Upper lobe of left lung (tissue), 4 donors: Measurements from ENCODE around the gene RAB25.

Source experiments
- EP300 ChIP-seq, 4 donors: sonication (generic); formaldehyde crosslinking; IDR thresholded peaks; one replicate each; pipeline ENCODE4 v1.5.1; 2017; ENCODE audit warnings: antibody characterized with exemption in 4 of 4, control low read depth in 2 of 4
- POLR2A ChIP-seq, 4 donors: fragments of 450-650 bp; IDR thresholded peaks; one replicate each; pipeline ENCODE4 v1.5.1; 2016 to 2017; ENCODE audit warnings: antibody characterized with exemption in 4 of 4, mild to moderate bottlenecking in 2 of 4
- POLR2AphosphoS5 ChIP-seq, 2 donors: sonication (generic); formaldehyde crosslinking; IDR thresholded peaks; one replicate each; pipeline ENCODE4 v1.5.1; 2017; ENCODE audit warnings: antibody characterized with exemption in 2 of 2
- TF ChIP-seq, protein P1 (sequence below), 6 experiments: fragments of 450-650 bp in 4 of 6; fragments of 200-600 bp in 2 of 6; sonication (generic) in 2 of 6; IDR thresholded peaks; one replicate each; pipeline ENCODE4 v1.5.1; 2016 to 2019; ENCODE audit warnings: antibody characterized with exemption in 6 of 6

DNA sequence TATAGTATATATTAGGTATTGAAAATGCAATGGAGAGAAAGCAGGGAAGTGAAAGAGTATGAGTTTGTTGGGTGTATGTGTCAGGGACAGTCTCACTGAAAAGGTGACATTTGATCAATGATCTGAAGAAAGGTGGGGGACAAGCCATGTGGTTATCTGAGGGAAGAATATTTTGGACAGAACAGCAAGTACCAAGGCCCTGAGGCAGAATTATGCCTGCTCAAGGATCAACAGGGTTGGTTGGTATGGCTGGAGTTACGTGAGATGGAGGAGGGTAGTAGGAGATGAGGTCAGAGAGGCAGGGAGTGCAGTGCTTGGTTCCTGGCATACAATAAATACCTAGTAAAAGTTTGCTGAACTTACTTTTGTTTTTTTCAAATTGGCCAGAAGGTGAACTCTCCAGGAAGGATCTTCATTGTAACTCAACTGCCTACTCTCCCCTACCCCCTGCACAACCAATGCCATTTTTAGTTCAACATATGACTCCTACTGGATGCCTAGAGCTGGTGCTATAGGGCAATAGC lies 4.6 kb upstream of the RAB25 start:
- TF ChIP-seq, protein P1, sequence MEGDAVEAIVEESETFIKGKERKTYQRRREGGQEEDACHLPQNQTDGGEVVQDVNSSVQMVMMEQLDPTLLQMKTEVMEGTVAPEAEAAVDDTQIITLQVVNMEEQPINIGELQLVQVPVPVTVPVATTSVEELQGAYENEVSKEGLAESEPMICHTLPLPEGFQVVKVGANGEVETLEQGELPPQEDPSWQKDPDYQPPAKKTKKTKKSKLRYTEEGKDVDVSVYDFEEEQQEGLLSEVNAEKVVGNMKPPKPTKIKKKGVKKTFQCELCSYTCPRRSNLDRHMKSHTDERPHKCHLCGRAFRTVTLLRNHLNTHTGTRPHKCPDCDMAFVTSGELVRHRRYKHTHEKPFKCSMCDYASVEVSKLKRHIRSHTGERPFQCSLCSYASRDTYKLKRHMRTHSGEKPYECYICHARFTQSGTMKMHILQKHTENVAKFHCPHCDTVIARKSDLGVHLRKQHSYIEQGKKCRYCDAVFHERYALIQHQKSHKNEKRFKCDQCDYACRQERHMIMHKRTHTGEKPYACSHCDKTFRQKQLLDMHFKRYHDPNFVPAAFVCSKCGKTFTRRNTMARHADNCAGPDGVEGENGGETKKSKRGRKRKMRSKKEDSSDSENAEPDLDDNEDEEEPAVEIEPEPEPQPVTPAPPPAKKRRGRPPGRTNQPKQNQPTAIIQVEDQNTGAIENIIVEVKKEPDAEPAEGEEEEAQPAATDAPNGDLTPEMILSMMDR (IDR thresholded peaks at IDR 0.05) = no peak
- TF ChIP-seq POLR2AphosphoS5 (IDR thresholded peaks at IDR 0.05) (no peak), EP300 (IDR thresholded peaks at IDR 0.05) (no peak), POLR2A (IDR thresholded peaks at IDR 0.05) (no peak)
